ENCODE results near the gene RNASEL.
A peak's percentile ranks its signal among the peaks of the same experiment; 100 is the strongest.
"Not testable (repeated sequence)": the region's sequence is repeated elsewhere in the genome, so short reads cannot be mapped to it uniquely, and the experiment has no call there.

RNASEL gene, protein sequence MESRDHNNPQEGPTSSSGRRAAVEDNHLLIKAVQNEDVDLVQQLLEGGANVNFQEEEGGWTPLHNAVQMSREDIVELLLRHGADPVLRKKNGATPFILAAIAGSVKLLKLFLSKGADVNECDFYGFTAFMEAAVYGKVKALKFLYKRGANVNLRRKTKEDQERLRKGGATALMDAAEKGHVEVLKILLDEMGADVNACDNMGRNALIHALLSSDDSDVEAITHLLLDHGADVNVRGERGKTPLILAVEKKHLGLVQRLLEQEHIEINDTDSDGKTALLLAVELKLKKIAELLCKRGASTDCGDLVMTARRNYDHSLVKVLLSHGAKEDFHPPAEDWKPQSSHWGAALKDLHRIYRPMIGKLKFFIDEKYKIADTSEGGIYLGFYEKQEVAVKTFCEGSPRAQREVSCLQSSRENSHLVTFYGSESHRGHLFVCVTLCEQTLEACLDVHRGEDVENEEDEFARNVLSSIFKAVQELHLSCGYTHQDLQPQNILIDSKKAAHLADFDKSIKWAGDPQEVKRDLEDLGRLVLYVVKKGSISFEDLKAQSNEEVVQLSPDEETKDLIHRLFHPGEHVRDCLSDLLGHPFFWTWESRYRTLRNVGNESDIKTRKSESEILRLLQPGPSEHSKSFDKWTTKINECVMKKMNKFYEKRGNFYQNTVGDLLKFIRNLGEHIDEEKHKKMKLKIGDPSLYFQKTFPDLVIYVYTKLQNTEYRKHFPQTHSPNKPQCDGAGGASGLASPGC
- long read RNA-seq, donor 1, full-length matches to known transcripts: 2 of 2 reads
- long read RNA-seq, donor 1, partial matches to known transcripts: 0 of 2 reads
- long read RNA-seq, donor 1, other reads (novel, unspliced or antisense): 0 of 2 reads
- long read RNA-seq, donor 2: 0 reads
- long read RNA-seq, donor 3: 0 reads
- long read RNA-seq, donor 4, full-length matches to known transcripts: 1 of 1 reads
- long read RNA-seq, donor 4, partial matches to known transcripts: 0 of 1 reads
- long read RNA-seq, donor 4, other reads (novel, unspliced or antisense): 0 of 1 reads
- long read RNA-seq, donor 5, full-length matches to known transcripts: 1 of 1 reads
- long read RNA-seq, donor 5, partial matches to known transcripts: 0 of 1 reads
- long read RNA-seq, donor 5, other reads (novel, unspliced or antisense): 0 of 1 reads
- long read RNA-seq, donor 6: 0 reads
- long read RNA-seq, donor 7: 0 reads
- long read RNA-seq, donor 8: 0 reads

DNA sequence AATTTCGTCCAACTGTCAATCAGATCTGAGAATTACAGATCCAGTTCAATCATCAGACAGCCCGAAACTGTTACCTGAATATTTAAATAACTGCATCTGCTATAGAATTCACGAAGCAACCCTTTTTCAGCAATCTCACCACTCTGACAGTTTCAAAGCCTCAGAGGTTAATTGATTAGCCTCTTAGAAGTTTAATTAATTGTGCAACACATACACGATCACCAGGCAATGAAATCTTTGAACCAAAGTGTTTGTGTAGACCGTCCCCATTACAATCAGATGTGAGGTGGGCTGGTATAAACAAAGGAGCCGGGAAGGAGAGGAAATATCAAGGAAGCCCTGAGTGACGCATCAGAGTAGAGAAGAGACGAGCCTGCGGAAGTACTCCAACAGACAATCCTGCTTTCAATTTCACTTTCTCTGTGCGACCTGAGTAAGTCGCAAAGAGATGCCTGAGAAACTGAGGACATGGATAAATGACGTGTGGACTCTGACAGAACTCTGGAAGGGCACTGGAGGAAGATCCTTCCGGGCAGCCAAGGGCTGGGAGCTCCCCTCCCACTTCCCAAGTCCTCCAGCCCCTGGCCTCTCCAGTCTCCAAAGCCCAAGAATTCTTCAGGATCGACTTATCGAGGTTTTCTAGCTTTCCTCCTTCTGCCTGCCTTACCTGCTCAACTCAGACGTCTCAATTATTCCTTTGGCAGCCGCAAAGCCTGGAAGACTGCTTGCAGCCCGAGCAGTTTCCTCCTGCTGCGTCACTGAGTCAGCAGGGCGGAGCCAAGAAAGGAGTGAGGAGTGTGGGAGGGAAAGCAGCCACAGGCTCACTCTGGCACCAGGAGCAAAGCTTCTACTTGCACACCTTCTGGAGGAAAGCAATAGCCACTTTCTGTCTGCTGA lies at the start of gene RNASEL:
TSS of gene RNASEL (minus strand) at position 757 of the 897 bp plus-strand sequence. CDS start 2,450 bp downstream, outside the sequence.
- peak; percentile 84 for DNase-seq

DNA sequence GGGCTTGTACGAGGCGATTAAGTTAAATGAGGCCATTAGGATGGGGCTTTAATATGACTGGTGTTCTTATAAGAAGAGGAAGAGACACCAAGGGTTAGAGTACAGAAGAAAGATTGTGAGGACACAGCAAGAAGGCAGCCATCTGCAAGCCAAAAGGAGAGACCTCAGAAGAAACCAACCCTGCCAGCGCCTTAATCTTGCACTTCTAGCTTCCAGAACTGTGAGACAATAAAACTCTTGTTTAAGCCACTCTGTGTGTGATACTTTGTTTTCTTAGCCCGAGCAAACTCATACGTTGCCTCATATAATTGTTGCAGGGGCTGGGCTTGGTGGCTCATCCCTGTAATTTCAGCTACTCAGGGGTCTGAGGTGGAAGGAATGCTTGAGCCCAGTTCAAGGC lies 48.7 kb upstream of the RNASEL start:
- DNase-seq: no peak

DNA sequence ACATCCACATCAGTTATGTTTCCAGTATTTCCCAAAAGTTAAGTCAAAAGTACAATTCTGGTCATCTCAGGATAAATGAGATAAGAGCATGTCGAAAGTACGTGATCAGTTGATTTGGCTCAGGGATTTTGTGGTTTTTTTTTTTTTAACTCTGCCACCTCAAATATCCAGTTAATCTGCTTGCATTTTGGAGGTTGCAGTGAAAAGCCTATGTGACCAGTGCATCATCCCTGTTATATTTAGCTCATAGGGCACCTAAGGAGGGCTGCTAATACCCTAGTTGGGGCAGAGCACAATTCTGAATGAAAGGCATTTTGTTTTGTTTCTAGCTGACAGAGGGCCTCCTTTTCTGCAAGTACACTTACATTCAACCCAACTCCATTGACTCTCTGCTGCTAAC lies 46.8 kb upstream of the RNASEL start:
- no peak for DNase-seq

DNA sequence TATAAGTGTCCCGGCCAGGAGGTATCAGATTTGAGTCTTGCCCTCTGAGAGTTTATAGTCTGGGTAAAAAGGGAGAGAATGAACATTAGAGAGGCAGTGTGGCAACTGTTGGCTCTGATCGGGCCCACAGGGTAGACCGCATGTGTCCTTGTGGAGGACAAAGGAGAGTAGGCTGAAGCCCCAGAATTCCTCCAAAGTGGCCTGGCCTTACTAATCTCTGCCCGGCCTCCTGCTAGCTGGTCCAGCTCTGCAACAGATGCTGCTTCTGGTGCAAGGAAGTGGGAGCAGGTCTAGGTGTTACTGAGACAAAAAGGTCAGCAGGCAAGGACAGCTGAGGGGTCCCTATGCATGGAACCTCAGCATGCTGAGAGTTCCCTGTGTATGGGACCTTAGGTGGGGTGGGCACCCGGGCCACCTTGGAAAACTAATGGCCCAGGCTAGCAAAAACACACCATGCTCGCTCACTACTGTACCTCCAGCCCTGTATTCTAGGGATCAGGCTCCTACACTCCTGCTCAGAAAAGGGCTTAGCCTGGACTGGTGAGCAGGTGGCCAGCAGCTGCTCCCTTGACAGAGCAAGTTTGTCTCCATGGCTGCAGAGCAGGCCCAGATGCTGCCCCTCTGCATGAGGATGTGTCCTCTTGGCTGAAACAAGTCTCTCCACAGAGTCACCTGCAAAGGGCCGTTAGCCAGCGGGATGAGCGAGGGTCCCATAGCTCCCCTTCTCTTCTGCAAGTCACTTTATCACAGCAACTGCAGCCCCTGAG lies 45.4 kb upstream of the RNASEL start:
- DNase-seq: no peak

DNA sequence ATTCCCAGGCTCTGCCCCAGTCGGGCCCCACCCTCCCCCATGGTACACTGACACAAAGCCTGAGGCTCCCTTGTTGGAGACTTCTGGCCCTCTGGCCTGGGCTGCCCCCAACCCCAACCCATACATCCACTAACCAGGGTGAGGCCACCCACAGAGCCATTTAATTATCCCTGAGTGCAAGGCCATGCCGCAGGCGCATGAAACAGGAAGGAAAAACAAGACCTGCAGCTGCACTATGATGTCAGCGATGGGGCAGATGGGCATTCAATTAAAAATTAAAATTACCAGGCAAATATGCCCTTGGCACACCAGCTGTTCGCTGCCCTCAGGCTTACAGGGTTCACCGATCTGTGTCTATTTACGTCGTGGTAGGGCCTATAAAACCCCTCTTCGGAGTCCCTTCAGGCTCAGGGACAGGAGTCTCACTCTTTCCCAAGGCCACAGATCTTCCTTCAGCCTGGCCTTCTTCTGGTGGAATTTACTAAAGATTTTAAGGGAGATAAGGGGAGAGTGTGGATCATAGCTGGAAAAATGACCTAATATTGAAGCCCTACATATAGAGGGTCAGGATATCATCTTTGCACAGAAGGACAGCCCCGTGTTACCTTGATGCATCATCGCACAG lies 44.7 kb upstream of the RNASEL start:
- no peak for DNase-seq

DNA sequence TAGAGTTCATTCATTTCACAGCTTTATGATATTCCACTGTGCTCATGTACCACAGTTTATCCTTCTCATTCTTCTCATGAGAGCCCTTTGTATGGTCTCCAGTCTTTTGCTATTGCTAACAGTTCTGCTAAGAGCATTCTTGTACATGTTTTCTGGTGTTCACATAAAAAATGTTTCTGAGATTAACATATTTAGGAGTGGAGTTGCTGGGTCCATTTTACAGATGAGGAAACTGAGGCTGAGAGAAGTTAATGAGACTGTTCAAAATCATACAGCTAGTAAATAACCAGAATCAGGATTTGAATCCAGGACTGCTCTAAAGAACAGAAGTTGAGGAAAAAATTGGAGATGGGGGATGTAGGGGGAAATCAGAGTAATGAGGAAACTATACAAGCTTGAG lies 44.0 kb upstream of the RNASEL start:
- no peak for DNase-seq

DNA sequence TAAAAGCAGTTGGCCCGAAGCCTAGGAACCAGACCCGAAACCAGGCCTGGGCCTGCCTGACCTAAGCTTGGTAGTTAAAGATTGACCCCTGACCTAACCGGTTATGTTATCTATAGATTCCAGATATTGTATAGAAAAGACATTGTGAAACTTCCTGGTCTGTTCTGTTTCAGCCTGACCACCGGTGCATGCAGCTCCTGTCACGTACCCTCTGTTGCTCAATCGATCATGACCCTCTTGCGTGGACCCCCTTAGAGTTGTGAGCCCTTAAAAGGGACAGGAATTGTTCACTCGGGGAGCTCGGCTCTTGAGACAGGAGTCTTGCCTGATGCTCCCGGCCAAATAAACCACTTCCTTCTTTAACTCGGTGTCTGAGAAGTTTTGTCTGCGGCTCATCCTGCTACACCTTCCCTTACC lies 43.4 kb upstream of the RNASEL start:
- DNase-seq: not testable (repeated sequence)

DNA sequence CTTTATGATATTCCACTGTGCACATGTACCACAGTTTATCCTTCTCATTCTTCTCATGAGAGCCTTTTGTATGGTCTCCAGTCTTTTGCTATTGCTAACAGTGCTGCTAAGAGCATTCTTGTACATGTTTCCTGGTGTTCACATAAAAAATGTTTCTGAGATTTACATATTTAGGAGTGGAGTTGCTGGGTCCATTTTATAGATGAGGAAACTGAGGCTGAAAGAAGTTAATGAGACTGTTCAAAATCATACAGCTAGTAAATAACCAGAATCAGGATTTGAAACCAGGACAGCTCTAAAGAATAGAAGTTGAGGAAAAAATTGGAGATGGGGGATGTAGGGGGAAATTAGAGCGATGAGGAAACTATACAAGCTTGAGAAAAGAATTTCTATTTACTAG lies 42.9 kb upstream of the RNASEL start:
- DNase-seq: no peak

DNA sequence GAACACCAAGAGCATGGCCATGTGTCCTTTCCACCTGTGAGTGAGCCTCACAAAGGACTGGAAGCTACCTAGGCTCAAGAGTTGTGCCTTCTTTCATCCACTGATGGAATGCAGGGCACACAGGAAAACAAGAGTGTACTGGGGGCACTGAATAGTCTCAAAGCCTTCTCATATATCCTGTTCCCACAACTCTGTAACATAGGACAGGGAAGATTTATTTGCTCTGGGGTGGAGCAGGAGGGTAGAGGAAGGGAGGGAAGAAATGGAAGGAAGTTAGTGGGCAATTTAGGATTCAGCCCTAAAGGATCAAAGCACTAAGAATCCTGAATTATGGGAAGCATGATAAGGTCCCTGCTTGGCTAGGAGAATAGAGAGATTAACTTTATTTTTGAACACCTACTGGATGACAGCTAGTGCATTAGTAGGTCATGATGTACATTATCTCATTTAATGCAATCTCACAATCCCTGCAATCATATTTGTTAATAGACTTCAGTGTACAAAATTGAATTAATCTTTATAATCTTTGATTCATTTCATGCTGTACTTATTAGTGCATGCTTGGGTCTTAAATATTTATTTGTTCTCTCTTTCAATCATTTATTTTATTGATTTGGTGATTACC lies 42.1 kb upstream of the RNASEL start:
- DNase-seq: no peak

DNA sequence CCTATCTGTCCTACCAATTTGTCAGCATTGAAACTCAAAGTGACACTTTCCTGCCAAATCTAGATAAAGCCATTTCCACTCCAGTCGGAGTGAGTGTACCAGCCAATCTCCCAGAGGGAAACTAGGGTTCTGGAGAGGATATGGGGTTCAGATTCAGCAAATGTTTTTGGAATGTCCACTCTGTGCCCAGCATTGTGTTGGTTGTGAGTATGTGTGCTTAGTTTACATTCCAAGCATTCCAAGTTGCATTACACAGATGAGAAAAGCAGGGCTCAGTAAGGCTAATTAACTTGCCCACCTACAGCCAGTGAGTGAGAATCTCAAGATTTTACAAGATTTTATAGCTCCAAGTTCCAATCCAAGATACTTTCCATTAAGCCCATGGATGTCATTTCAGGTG lies 41.5 kb upstream of the RNASEL start:
- DNase-seq: no peak

DNA sequence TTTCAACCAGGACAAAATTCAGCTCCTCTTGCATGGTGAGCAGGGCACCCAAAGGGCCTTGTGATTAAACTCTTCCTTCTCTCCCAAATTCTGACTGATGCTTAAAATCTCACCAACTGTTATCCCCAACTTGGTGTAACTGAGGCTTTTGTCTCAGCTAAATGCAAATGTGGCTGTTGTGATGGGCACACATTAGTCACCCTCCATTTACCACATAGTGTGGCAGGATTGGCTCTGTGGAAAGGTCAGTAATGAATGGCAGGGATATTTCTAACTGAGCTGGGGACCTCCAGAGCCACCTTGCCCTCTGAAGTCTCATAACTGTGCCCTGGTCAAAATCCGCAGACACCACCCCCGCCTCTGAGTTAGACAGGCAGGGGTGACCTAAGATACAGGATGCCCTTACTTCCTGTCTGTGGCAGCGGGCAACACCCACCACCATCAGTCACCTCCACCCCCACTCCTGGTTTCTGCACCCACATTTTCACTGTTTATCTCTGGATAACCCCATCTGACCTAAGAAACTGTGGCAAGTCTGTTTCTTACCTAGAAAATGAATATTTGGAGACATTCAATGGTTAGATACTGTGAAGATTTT lies 40.5 kb upstream of the RNASEL start:
- DNase-seq: no peak

DNA sequence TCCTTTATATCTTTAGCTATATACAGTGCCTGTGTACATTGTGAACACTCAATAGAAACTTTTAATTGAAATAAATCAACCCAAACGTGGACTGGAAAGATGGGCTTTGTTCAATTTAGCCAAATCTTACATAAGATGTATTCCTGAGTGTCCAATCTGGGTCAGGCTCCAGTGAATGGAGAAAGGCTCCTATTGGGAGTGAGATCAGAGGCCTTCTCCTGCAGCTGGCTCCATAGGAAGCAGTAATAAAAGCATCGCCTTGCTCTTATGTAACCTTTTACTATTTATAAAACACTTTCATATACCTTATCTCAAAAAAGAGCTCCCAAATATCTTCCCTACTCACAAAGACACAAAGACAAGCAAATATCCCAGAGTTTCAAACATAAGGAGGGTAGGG lies 40.0 kb upstream of the RNASEL start:
- no peak for DNase-seq

DNA sequence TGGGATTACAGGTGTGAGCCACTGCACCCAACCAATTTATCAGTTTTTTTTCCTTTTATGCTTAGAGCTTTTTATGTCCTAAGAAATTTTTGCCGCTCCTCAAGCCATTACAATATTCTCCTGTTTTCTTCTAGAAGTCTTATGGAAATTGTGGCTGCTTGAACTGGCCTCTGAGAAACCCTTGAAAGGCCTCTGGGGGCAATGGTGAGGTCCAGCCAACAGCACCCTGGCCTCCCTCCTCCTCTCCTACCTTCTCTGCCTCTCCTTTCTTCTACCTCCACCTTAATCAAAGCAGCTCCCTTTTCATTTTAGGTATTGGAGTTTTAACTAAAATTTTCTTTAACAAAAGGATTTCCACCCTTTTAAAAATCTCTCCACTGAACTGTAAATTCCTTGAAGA lies 39.6 kb upstream of the RNASEL start:
- DNase-seq: no peak

DNA sequence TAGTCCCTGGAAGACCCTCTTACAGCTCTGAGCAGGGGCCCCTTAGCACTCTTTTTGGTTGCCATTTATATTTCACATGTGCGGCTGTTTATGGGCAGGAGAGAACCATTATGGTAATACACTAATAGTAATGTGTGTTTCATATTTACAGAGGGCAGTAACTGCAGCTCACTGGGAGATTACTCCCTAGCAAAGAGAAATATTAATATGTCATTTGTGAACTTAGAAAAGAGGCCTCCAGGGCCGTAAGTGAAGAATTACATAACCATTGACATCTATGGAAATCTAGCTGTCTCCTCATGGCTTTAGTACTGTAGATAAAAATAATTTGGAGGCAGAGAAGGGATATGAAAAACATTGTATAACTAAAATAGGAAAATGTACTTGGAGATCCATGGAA lies 38.6 kb upstream of the RNASEL start:
- DNase-seq: no peak

DNA sequence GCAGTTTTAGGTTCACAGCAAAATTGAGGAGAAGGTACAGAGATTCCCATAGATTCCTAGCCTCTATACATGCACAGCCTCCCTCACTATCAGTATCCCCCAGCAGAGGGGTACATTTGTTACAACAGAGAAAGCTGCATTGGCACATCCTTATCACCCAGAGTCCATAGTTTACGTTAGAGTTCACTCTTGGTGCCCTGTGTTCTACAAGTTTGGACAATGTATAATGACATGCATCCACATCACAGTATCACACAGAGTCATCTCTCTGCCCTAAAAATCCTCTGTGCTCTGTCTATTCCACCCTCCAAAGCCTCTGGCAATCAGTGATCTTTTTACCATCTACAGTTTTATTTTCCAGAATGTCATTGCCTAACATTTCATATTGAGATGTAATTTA lies 37.5 kb upstream of the RNASEL start:
- no peak for DNase-seq

DNA sequence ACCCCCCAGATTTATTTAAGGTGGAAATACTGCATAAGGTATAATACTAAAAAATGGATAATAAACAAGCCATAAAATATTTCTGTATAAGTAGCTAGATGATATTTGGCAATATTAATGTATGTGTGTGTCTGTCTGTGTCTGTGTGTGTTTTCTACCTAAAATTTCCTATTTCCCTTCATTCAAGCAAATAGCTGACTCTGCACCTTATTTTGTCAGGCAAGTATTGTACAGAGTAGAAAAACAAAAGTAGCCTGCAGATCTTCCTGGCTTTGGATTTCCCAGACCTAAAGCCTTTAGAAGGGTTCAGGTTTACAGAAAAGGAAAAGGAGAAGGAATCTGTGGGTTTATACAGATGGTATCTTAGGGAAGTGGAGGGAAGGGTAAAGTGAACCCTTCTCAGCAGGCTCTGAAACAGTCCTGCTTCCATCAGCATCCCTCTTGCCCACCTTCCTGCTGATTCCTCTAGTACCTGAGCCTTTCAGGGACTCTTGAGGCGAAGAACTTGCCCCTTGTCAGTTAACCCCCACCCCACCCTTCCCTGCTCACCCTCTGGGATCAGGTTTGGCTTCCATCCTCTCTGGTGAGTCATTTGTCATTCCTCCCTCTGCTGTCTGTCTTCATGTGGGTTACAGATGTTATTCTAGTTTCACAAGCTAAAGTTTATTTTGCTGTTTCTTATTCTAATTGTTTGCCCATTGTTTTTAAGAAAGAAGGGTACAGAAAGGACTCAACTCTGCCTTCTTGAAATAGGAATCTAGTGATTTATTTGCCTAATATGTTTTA lies 36.9 kb upstream of the RNASEL start:
- DNase-seq: no peak

DNA sequence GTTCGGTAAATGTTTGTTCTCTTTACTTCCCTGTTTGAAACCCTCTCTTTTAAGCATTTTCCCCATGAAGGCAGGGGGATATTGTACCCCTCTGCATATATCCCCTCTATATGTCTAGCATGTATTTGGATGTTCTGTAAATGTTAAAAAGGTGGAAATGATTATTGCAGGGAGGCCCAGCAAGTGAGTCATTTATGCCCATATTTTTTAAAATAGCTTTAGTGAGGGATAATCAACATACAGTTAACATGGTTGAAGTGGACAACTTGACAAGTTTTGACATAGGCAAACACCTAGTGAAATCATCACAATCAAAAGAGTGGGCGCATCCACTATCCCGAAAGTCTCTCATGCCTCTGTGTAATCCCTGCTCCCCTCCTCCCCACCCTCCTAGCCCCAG lies 36.0 kb upstream of the RNASEL start:
- no peak for DNase-seq

DNA sequence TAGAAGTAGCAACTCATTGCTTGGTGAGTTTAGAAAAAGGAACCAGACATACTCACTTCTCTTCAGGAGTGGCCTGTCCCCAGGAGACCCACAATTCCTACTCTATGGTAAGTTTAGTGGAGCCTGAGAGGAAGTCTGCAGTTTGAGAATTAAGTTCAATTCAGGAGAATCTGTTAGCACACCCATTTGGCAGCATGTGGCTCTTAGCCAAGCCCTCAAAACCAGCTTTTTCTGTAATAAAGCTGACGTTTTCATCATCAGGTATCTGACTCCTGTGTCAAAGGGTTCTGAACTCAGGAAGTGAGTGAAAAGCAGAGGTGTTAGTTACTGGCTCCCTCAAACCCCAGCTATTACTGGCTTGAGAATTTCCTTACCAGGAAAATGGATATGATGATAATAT lies 35.5 kb upstream of the RNASEL start:
- DNase-seq: no peak
